Right lung (tissue), 5 donors: Measurements from ENCODE around the gene MS4A14. TPM values are rescaled to one million over a fixed set of nuclear protein-coding genes. Genes with fewer than 3 reads are reported as not detected.

Experiments
- polyA plus RNA-seq, 5 donors: library from polyadenylated mRNA; unstranded; fragments of 120-200 nt; gene quantifications; one replicate each; pipeline versions ENCODE4 v1.2.1 to v1.2.3, GENCODE V29; 2013; ENCODE audit warnings: inconsistent platforms in 1 of 5, low replicate concordance in 1 of 5; ENCODE audit not compliant: insufficient read length in 5 of 5, insufficient read depth in 1 of 5

The MS4A14 gene
- polyA plus RNA-seq, 5 donors: 0.52 to 0.95 (median 0.69) TPM

Other genes with a start within 250 kb of the MS4A14 start
- 10 to 100 TPM; 16.9 to 41.2 (median 29.4) TPM for gene MS4A6A, start 213.4 kb upstream of the MS4A14 start, polyA plus RNA-seq
- 1 to 10 TPM; 1.1 to 2.7 (median 2.1) TPM for gene MS4A4E, start 153.3 kb upstream of the MS4A14 start, polyA plus RNA-seq
- 10 to 100 TPM in 4 of 5 donors, 1 to 10 TPM in 1; 5.5 to 16.4 (median 13.3) TPM for gene MS4A4A, start 115.8 kb upstream of the MS4A14 start, polyA plus RNA-seq
- gene MS4A6E, start 69.2 kb upstream of the MS4A14 start, polyA plus RNA-seq: not detected
- gene MS4A7, start 17.9 kb upstream of the MS4A14 start, polyA plus RNA-seq: 10 to 100 TPM; 10.4 to 23.2 (median 13.9) TPM
- not detected for gene MS4A5, start 33.1 kb downstream of the MS4A14 start, polyA plus RNA-seq
- 1 to 10 TPM in 3 of 5 donors, under 1 TPM in 2; 0.41 to 1.9 (median 1.3) TPM for gene MS4A1, start 59.4 kb downstream of the MS4A14 start, polyA plus RNA-seq
- gene MS4A12, start 96.3 kb downstream of the MS4A14 start, polyA plus RNA-seq: not detected
- gene MS4A13, start 118.9 kb downstream of the MS4A14 start, polyA plus RNA-seq: not detected